Stimulated activated CD4-positive, alpha-beta T cell treated with anti-CD3 and anti-CD28 coated beads, TNF-alpha, amount 100 ng/mL, for 48 hours (primary cell): Measurements from ENCODE around the gene DGKZ.

Source experiments
- DNase-seq, 3 donors: peaks; one replicate each; pipeline ENCODE4 v3.0.0-alpha.2; 2020; ENCODE audit warnings: low read depth in 3 of 3

The DGKZ gene

GRCh38 chr11:46392421-46393230 lies 45.4 kb downstream of the DGKZ start:
- DNase-seq, result peak; percentile 55 to 62 (median 56)

GRCh38 chr11:46393231-46393616 lies 46.0 kb downstream of the DGKZ start:
- no peak for DNase-seq

GRCh38 chr11:46393759-46394158 lies 46.5 kb downstream of the DGKZ start:
- DNase-seq, result no peak

GRCh38 chr11:46397526-46397925 lies 50.3 kb downstream of the DGKZ start:
- DNase-seq, result no peak

- DNase-seq, result no peak
Observed at GRCh38 chr11:46402957-46403902, 56.0 kb downstream of the DGKZ start.

GRCh38 chr11:46404476-46405017 lies 57.3 kb downstream of the DGKZ start:
- no peak for DNase-seq

GRCh38 chr11:46407635-46408034 lies 60.4 kb downstream of the DGKZ start:
- no peak for DNase-seq

- no peak for DNase-seq
Observed at GRCh38 chr11:46408407-46408986, 61.2 kb downstream of the DGKZ start.

GRCh38 chr11:46410021-46410420 lies 62.8 kb downstream of the DGKZ start:
- no peak for DNase-seq

- no peak for DNase-seq
Observed at GRCh38 chr11:46413760-46414465, 66.7 kb downstream of the DGKZ start.

- no peak for DNase-seq
Observed at GRCh38 chr11:46414466-46414796, 67.2 kb downstream of the DGKZ start.

- DNase-seq, result no peak
Observed at GRCh38 chr11:46414879-46415278, 67.6 kb downstream of the DGKZ start.

- no peak for DNase-seq
Observed at GRCh38 chr11:46417711-46418110, 70.4 kb downstream of the DGKZ start.

GRCh38 chr11:46418751-46419150 lies 71.5 kb downstream of the DGKZ start:
- no peak for DNase-seq

GRCh38 chr11:46420513-46420912 lies 73.2 kb downstream of the DGKZ start:
- DNase-seq, result no peak

- DNase-seq, result no peak
Observed at GRCh38 chr11:46421257-46421880, 74.1 kb downstream of the DGKZ start.

GRCh38 chr11:46422588-46422987 lies 75.3 kb downstream of the DGKZ start:
- no peak for DNase-seq

GRCh38 chr11:46426233-46426991 lies 79.1 kb downstream of the DGKZ start:
- no peak for DNase-seq

GRCh38 chr11:46427364-46427763 lies 80.1 kb downstream of the DGKZ start:
- DNase-seq, result no peak

GRCh38 chr11:46429717-46430116 lies 82.5 kb downstream of the DGKZ start:
- no peak for DNase-seq
